HCT116 (cell line): ENCODE measurements around the gene CDH24. TPM values are rescaled to one million over a fixed set of nuclear protein-coding genes. Genes with fewer than 3 reads are reported as not detected.

Source experiments
- ATAC-seq: fragments of 200-7000 bp; cut with Tn5 transposase; 2 replicates; pipeline ENCODE4 v1.9.1; 2020; ENCODE audit warnings: mild to moderate bottlenecking, moderate library complexity
- BruUV-seq: library from RNA; stranded (reverse); fragments of 400-500 nt; replicated peaks from 2 replicates; lab custom pipeline; 2021; lab: Mats Ljungman, UMichigan
- CTCF ChIA-PET: fragments of 300-600 bp; sonication (Branson Sonifier 250); formaldehyde crosslinking; loops from one replicate; lab custom pipeline; 2021; ENCODE audit warnings: antibody characterized with exemption; lab: Charles Lee
- POLR2A ChIA-PET: fragments of 300-600, 350-600 bp; sonication (Branson Sonifier 250); formaldehyde crosslinking; loops from one replicate; lab custom pipeline; 2021; ENCODE audit warnings: antibody characterized with exemption; lab: Charles Lee
- RAD21 ChIA-PET, 2 experiments: fragments of 300-600 bp; sonication (Branson Sonifier 250); formaldehyde crosslinking; loops; one replicate each; lab custom pipeline; 2023; ENCODE audit warnings: low total read pairs in 2 of 2; ENCODE audit not compliant: uncharacterized antibody in 2 of 2, unreplicated experiment in 2 of 2, low non-redundant PET in 1 of 2; lab: Charles Lee
- DNase-seq: peaks from one replicate; pipeline ENCODE4 v3.0.0-alpha.2; 2010; ENCODE audit warnings: low read depth, low spot score
- H2AFZ ChIP-seq: fragments of 200-600 bp; shearing (Covaris generic), sonication (generic); 2 replicates; pipeline ENCODE4 v1.6.1; 2017; ENCODE audit warnings: low read depth, mixed run types, mixed read lengths, antibody characterized with exemption, low read length; ENCODE audit not compliant: poor library complexity, severe bottlenecking
- H3K27ac ChIP-seq: 2 replicates; pipeline ENCODE4 v1.5.1; 2012; ENCODE audit warnings: low read depth, low read length
- H3K27me3 ChIP-seq: fragments of 200-600 bp; sonication (generic); 2 replicates; pipeline ENCODE4 v1.6.1; 2016; ENCODE audit warnings: mixed run types, low read length, mixed read lengths; ENCODE audit not compliant: insufficient read depth
- H3K36me3 ChIP-seq, 2 experiments: fragments of 200-500 bp in 1 of 2; fragments of 200-600 bp in 1 of 2; sonication (Bioruptor generic) in 1 of 2; sonication (generic) in 1 of 2; 2 replicates each; pipeline versions ENCODE4 v1.5.1 to v1.6.1; 2014 to 2016; ENCODE audit warnings: low read length in 2 of 2, inconsistent platforms in 1 of 2, mixed read lengths in 1 of 2, mixed run types in 1 of 2; ENCODE audit not compliant: insufficient read depth in 2 of 2, control insufficient read depth in 1 of 2
- H3K4me1 ChIP-seq, 2 experiments: fragments of 200-600 bp in 1 of 2; sonication (generic) in 1 of 2; 2 replicates each; pipeline versions ENCODE4 v1.5.1 to v1.6.1; 2012 to 2017; ENCODE audit warnings: low read length in 2 of 2, inconsistent platforms in 1 of 2, mild to moderate bottlenecking in 1 of 2, mixed read lengths in 1 of 2, mixed run types in 1 of 2, moderate library complexity in 1 of 2; ENCODE audit not compliant: insufficient read depth in 2 of 2, control insufficient read depth in 1 of 2
- H3K4me2 ChIP-seq: fragments of 200-600 bp; sonication (generic); 2 replicates; pipeline ENCODE4 v1.6.1; 2017; ENCODE audit warnings: mixed run types, low read length, mixed read lengths
- H3K4me3 ChIP-seq, 2 experiments: fragments of 200-600 bp in 1 of 2; sonication (generic) in 1 of 2; replicated peaks in 1 of 2; 2 replicates each; pipeline ENCODE4 v1.5.1; 2011 to 2016; ENCODE audit warnings: low read length in 2 of 2, control low read depth in 1 of 2, low read depth in 1 of 2, mild to moderate bottlenecking in 1 of 2, mixed read lengths in 1 of 2, mixed run types in 1 of 2
- H3K79me2 ChIP-seq: fragments of 200-600 bp; sonication (generic); 2 replicates; pipeline ENCODE4 v1.6.1; 2017; ENCODE audit warnings: mild to moderate bottlenecking, mixed run types, low read length, moderate library complexity, mixed read lengths; ENCODE audit not compliant: insufficient read depth
- H3K9ac ChIP-seq: fragments of 200-600 bp; sonication (generic); 2 replicates; pipeline ENCODE4 v1.6.1; 2016; ENCODE audit warnings: low read length, mixed read lengths
- H3K9me2 ChIP-seq: fragments of 200-600 bp; sonication (generic), shearing (Covaris generic); 2 replicates; pipeline ENCODE4 v1.6.1; 2017; ENCODE audit warnings: mixed run types, mild to moderate bottlenecking, moderate library complexity; ENCODE audit not compliant: insufficient read depth
- H3K9me3 ChIP-seq, 2 experiments: fragments of 200-500 bp in 1 of 2; fragments of 200-600 bp in 1 of 2; sonication (Bioruptor generic) in 1 of 2; sonication (generic) in 1 of 2; 2 replicates each; pipeline ENCODE4 v1.6.1; 2014 to 2017; ENCODE audit warnings: low read length in 2 of 2, mixed read lengths in 2 of 2, inconsistent platforms in 1 of 2, low read depth in 1 of 2, mild to moderate bottlenecking in 1 of 2, mixed run types in 1 of 2, moderate library complexity in 1 of 2; ENCODE audit not compliant: control insufficient read depth in 1 of 2, insufficient read depth in 1 of 2
- H4K20me1 ChIP-seq: fragments of 200-600 bp; sonication (generic), shearing (Covaris generic); 2 replicates; pipeline ENCODE4 v1.6.1; 2017; ENCODE audit warnings: mixed run types, mild to moderate bottlenecking, moderate library complexity; ENCODE audit not compliant: insufficient read depth
- CTCF ChIP-seq, 3 experiments: fragments of 200-600 bp in 1 of 3; sonication (generic) in 1 of 3; IDR thresholded peaks in 2 of 3; conservative IDR thresholded peaks in 1 of 3; 2 replicates each; pipeline ENCODE4 v1.5.1; 2012 to 2017; ENCODE audit warnings: low read depth in 2 of 3, low read length in 2 of 3, antibody characterized with exemption in 1 of 3, borderline replicate concordance in 1 of 3, control low read depth in 1 of 3, mild to moderate bottlenecking in 1 of 3, mixed read lengths in 1 of 3, mixed run types in 1 of 3, moderate library complexity in 1 of 3; ENCODE audit not compliant: insufficient read depth in 1 of 3
- ELF1 ChIP-seq: IDR thresholded peaks from 2 replicates; pipeline ENCODE4 v1.6.1; 2012; ENCODE audit warnings: low read depth, borderline replicate concordance
- FOSL1 ChIP-seq: IDR thresholded peaks from 2 replicates; pipeline ENCODE4 v1.6.1; 2012; ENCODE audit warnings: low read depth
- JUND ChIP-seq: IDR thresholded peaks from 2 replicates; pipeline ENCODE4 v1.6.1; 2012
- RAD21 ChIP-seq: IDR thresholded peaks from 2 replicates; pipeline ENCODE4 v1.6.1; 2012; ENCODE audit warnings: low read depth, mild to moderate bottlenecking
- YY1 ChIP-seq: IDR thresholded peaks from 2 replicates; pipeline ENCODE4 v1.6.1; 2011; ENCODE audit warnings: low read length, low read depth, moderate library complexity, mild to moderate bottlenecking; ENCODE audit not compliant: insufficient replicate concordance; ENCODE audit errors: extremely low read depth
- intact Hi-C: fragments of 100-400 bp; cut with micrococcal nuclease; formaldehyde crosslinking; loops from 2 replicates; pipeline ENCODE4 v1.10.0; 2022
- total RNA-seq: library from RNA; stranded (reverse); gene quantifications from one replicate; pipeline ENCODE4 v1.2.1, GENCODE V29; 2021; ENCODE audit not compliant: unreplicated experiment
- TF ChIP-seq, protein P1 (sequence below): IDR thresholded peaks from 2 replicates; pipeline ENCODE4 v1.6.1; 2011; ENCODE audit warnings: mild to moderate bottlenecking, low read length, moderate library complexity; ENCODE audit not compliant: insufficient replicate concordance; ENCODE audit errors: extremely low read depth
- TF ChIP-seq, protein P2 (sequence below): IDR thresholded peaks from 2 replicates; pipeline ENCODE4 v1.6.1; 2012; ENCODE audit warnings: low read depth

Gene CDH24
- total RNA-seq, 1 experiment from 2014 or later = 19.3 TPM

- RAD21 ChIA-PET = no interaction called here
- Histone ChIP-seq H3K4me1 (no peaks in the 10 kb centered on the region), H3K4me2 (no peak overlapping the region), H3K27me3 (no peaks in the 10 kb centered on the region; the same call in 1 of the 2 replicates), H4K20me1 (no peaks in the 10 kb centered on the region), H3K9ac (no peak overlapping the region), H3K79me2 (peaks cover 21% of the 10 kb centered on the region), H3K9me3 (no peaks in the 10 kb centered on the region), H3K27ac (no peak overlapping the region), H3K4me3 (no peak overlapping the region), H2AFZ (no peak overlapping the region), H3K36me3 (peaks cover 11 to 13% of the 10 kb centered on the region in 2 experiments), H3K9me2 (no peaks in the 10 kb centered on the region)
- no TSS peak for BruUV-seq
- POLR2A ChIA-PET = no interaction called here
- CTCF ChIA-PET = interaction anchor here (1.8 to 1.9 kb wide), 2 partner anchors 18 to 33 kb away, joined by 4 to 7 read pairs; no protein-coding TSS in a partner anchor
- no peak for ATAC-seq
- DNase-seq = no peak
- intact Hi-C loops = no loop called here
- TF ChIP-seq, protein P1, sequence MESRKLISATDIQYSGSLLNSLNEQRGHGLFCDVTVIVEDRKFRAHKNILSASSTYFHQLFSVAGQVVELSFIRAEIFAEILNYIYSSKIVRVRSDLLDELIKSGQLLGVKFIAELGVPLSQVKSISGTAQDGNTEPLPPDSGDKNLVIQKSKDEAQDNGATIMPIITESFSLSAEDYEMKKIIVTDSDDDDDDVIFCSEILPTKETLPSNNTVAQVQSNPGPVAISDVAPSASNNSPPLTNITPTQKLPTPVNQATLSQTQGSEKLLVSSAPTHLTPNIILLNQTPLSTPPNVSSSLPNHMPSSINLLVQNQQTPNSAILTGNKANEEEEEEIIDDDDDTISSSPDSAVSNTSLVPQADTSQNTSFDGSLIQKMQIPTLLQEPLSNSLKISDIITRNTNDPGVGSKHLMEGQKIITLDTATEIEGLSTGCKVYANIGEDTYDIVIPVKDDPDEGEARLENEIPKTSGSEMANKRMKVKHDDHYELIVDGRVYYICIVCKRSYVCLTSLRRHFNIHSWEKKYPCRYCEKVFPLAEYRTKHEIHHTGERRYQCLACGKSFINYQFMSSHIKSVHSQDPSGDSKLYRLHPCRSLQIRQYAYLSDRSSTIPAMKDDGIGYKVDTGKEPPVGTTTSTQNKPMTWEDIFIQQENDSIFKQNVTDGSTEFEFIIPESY = no peak
These were observed 44.8 kb upstream of the CDH24 start for GRCh38 chr14:23101986-23102625.

GRCh38 chr14:23101213-23101970 lies 44.1 kb upstream of the CDH24 start:
- peaks cover 2 to 3% of the 10 kb centered on the region in 2 experiments; a peak in 2 of 4 replicates for H3K4me1 ChIP-seq
- BruUV-seq = no TSS peak
- H3K79me2 ChIP-seq = peaks cover 29% of the 10 kb centered on the region
- peaks cover 11 to 13% of the 10 kb centered on the region in 2 experiments for H3K36me3 ChIP-seq
- intact Hi-C loops = no loop called here
- no peak overlapping the region for H3K9ac ChIP-seq
- no peaks in the 10 kb centered on the region for H3K9me2 ChIP-seq
- ChIA-PET POLR2A (no interaction called here), CTCF (interaction anchor here (1.8 to 1.9 kb wide), 2 partner anchors 19 to 33 kb away, joined by 4 to 7 read pairs; no protein-coding TSS in a partner anchor), RAD21 (no interaction called here)
- no peak overlapping the region for H3K27ac ChIP-seq
- H3K9me3 ChIP-seq = no peaks in the 10 kb centered on the region
- DNase-seq (no peak), ATAC-seq (peak; percentile 25; the same call in 1 of the 2 replicates)
- no peak overlapping the region for H2AFZ ChIP-seq
- H3K4me2 ChIP-seq = no peak overlapping the region
- no peak overlapping the region for H3K4me3 ChIP-seq
- no peaks in the 10 kb centered on the region; the same call in 1 of the 2 replicates for H3K27me3 ChIP-seq
- no peaks in the 10 kb centered on the region for H4K20me1 ChIP-seq
- TF ChIP-seq RAD21 (no peak), YY1 (no peak), CTCF (IDR thresholded peaks at IDR 0.05 in 2 of 3, conservative IDR thresholded peaks at IDR 0.05 in 1 of 3; ENCODE audit: borderline replicate concordance in 1 of 3, insufficient read depth in 1 of 3, low read depth in 2 of 3, low read length in 2 of 3) (no peak), JUND (no peak), ELF1 (no peak), FOSL1 (no peak)
- TF ChIP-seq, protein P2, sequence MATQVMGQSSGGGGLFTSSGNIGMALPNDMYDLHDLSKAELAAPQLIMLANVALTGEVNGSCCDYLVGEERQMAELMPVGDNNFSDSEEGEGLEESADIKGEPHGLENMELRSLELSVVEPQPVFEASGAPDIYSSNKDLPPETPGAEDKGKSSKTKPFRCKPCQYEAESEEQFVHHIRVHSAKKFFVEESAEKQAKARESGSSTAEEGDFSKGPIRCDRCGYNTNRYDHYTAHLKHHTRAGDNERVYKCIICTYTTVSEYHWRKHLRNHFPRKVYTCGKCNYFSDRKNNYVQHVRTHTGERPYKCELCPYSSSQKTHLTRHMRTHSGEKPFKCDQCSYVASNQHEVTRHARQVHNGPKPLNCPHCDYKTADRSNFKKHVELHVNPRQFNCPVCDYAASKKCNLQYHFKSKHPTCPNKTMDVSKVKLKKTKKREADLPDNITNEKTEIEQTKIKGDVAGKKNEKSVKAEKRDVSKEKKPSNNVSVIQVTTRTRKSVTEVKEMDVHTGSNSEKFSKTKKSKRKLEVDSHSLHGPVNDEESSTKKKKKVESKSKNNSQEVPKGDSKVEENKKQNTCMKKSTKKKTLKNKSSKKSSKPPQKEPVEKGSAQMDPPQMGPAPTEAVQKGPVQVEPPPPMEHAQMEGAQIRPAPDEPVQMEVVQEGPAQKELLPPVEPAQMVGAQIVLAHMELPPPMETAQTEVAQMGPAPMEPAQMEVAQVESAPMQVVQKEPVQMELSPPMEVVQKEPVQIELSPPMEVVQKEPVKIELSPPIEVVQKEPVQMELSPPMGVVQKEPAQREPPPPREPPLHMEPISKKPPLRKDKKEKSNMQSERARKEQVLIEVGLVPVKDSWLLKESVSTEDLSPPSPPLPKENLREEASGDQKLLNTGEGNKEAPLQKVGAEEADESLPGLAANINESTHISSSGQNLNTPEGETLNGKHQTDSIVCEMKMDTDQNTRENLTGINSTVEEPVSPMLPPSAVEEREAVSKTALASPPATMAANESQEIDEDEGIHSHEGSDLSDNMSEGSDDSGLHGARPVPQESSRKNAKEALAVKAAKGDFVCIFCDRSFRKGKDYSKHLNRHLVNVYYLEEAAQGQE = no peak
